K562 (cell line): ENCODE data around the gene KNDC1. TPM values are rescaled to one million over a fixed set of nuclear protein-coding genes. Genes with fewer than 3 reads are reported as not detected.

ENCODE experiments used
- BDP1 ChIP-seq: IDR thresholded peaks from 3 replicates; pipeline ENCODE4 v1.6.1; 2011; ENCODE audit not compliant: insufficient read length, insufficient read depth
- CBX5 ChIP-seq: IDR thresholded peaks from 2 replicates; pipeline ENCODE4 v1.6.1; 2014; ENCODE audit warnings: low read depth, borderline replicate concordance
- CTBP1 ChIP-seq: fragments of 450-650 bp; IDR thresholded peaks from 2 replicates; pipeline ENCODE4 v1.6.1; 2016; ENCODE audit warnings: borderline replicate concordance
- DIDO1 ChIP-seq: fragments of 450-650 bp; IDR thresholded peaks from 2 replicates; pipeline ENCODE4 v1.6.1; 2016; ENCODE audit warnings: low read depth, missing biosample characterization, missing genetic modification characterization
- GABPB2 ChIP-seq: fragments of 250-450 bp; sonication (Bioruptor Pico); conservative IDR thresholded peaks from 2 replicates; pipeline ENCODE4 v1.5.1; 2021; ENCODE audit warnings: mild to moderate bottlenecking
- HNRNPLL ChIP-seq: fragments of 200-400 bp; formaldehyde crosslinking; IDR thresholded peaks from 2 replicates; pipeline ENCODE4 v1.6.1; 2017; ENCODE audit warnings: low read length, low read depth, mild to moderate bottlenecking; ENCODE audit not compliant: poor library complexity, severe bottlenecking
- HOMEZ ChIP-seq: fragments of 250-450 bp; sonication (Bioruptor Pico); IDR thresholded peaks from 2 replicates; pipeline ENCODE4 v1.4.0; 2020; ENCODE audit warnings: mild to moderate bottlenecking, moderate library complexity
- MCM5 ChIP-seq: fragments of 450-650 bp; IDR thresholded peaks from 2 replicates; pipeline ENCODE4 v1.6.1; 2016; ENCODE audit warnings: low read depth
- NRF1 ChIP-seq, 2 experiments: fragments of 450-650 bp; IDR thresholded peaks in 1 of 2; conservative IDR thresholded peaks in 1 of 2; 2 replicates each; pipeline ENCODE4 v1.6.1; 2014; ENCODE audit warnings: mild to moderate bottlenecking in 2 of 2
- POLR2G ChIP-seq: fragments of 200-400 bp; formaldehyde crosslinking; IDR thresholded peaks from 2 replicates; pipeline ENCODE4 v1.6.1; 2017; ENCODE audit warnings: low read depth, mild to moderate bottlenecking, antibody characterized with exemption, low read length, moderate library complexity
- PRDM10 ChIP-seq: fragments of 450-650 bp; IDR thresholded peaks from 2 replicates; pipeline ENCODE4 v1.6.1; 2018; ENCODE audit not compliant: partially characterized antibody
- RB1 ChIP-seq: fragments of 450-650 bp; IDR thresholded peaks from 2 replicates; pipeline ENCODE4 v1.6.1; 2017; ENCODE audit warnings: low read depth, mild to moderate bottlenecking
- SIN3A ChIP-seq, 2 experiments: fragments of 150-350 bp in 1 of 2; IDR thresholded peaks; 2 replicates each; pipeline ENCODE4 v1.6.1; 2011 to 2016; ENCODE audit warnings: borderline replicate concordance in 2 of 2, low read depth in 2 of 2, low read length in 2 of 2, mild to moderate bottlenecking in 2 of 2, moderate library complexity in 2 of 2; ENCODE audit not compliant: control insufficient read depth in 1 of 2
- SMARCA4 ChIP-seq: fragments of 450-650 bp; IDR thresholded peaks from 2 replicates; pipeline ENCODE4 v1.6.1; 2016
- TGIF2 ChIP-seq: sonication (generic); formaldehyde crosslinking; IDR thresholded peaks from 2 replicates; pipeline ENCODE4 v1.8.1; 2022; ENCODE audit warnings: mild to moderate bottlenecking, missing genetic modification reagents, moderate library complexity
- ZNF384 ChIP-seq: IDR thresholded peaks from 2 replicates; pipeline ENCODE4 v1.6.1; 2012; ENCODE audit warnings: low read depth, low read length, improper control_type of control experiment
- ZSCAN29 ChIP-seq: fragments of 450-650 bp; IDR thresholded peaks from 2 replicates; pipeline ENCODE4 v1.6.1; 2017
- polyA plus RNA-seq, 8 experiments: library from polyadenylated mRNA; depleted of rRNA in 4 of 8; stranded (reverse) in 5 of 8; unstranded in 3 of 8; fragments of >200 nt; fragmentation: Nextera tagmentation in 2 of 8; fragmentation: Illumina TruSeq in 1 of 8; extraction: Ambion mirVana in 2 of 8; extraction: Trizol in 1 of 8; gene quantifications; 2 replicates each; pipeline versions ENCODE4 v1.2.1 to v1.2.3, GENCODE V29; 2011 to 2014; ENCODE audit warnings: inconsistent platforms in 1 of 8, missing spikeins in 1 of 8
- total RNA-seq, 7 experiments: library from RNA; depleted of rRNA in 6 of 7; stranded (reverse); fragments of >200 nt in 6 of 7; fragmentation: Illumina TruSeq in 2 of 7; extraction: Trizol in 2 of 7; gene quantifications; 2 replicates each; pipeline versions ENCODE4 v1.2.1 to v1.2.3, GENCODE V29; 2011 to 2021; ENCODE audit warnings: low replicate concordance in 1 of 7
- TF ChIP-seq, protein P1 (sequence below): sonication (generic); formaldehyde crosslinking; IDR thresholded peaks from 2 replicates; pipeline ENCODE4 v1.8.1; 2022; ENCODE audit warnings: missing genetic modification reagents
- TF ChIP-seq, protein P2 (sequence below): fragments of 250-450 bp; sonication (Bioruptor Pico); IDR thresholded peaks from 2 replicates; pipeline ENCODE4 v1.5.0; 2021; ENCODE audit warnings: mild to moderate bottlenecking, moderate library complexity

KNDC1 gene
- total and polyA plus RNA-seq, 9 of the 15 experiments (the other 6 are each of a cell fraction or from before 2014, with no cell fraction given) = 0.07 to 0.26 (median 0.11) TPM; not detected in 6

GRCh38 chr10:133257489-133258065 is 97.6 kb downstream of the KNDC1 start (continued):
- TF ChIP-seq HNRNPLL (no peak), PRDM10 (peak; percentile 69), ZSCAN29 (no peak), ZNF384 (no peak), BDP1 (no peak), SIN3A (IDR thresholded peaks at IDR 0.05; ENCODE audit: borderline replicate concordance in 2 of 2, control insufficient read depth in 1 of 2, low read depth in 2 of 2, low read length in 2 of 2) (no peak), GABPB2 (CRISPR knock-in tag) (no peak), HOMEZ (CRISPR knock-in tag) (no peak), NRF1 (conservative IDR thresholded peaks at IDR 0.05 in 1 of 2, IDR thresholded peaks at IDR 0.05 in 1 of 2) (no peak; a peak in 1 of 4 replicates), SMARCA4 (0 out of 2 replicates have a peak, but pooled peaks have one; percentile 23), TGIF2 (no peak), CTBP1 (peak; percentile 84; the same call in 1 of the 2 replicates), MCM5 (no peak), DIDO1 (tag) (no peak), POLR2G (peak; percentile 77), RB1 (no peak), CBX5 (no peak)
- TF ChIP-seq, protein P1, sequence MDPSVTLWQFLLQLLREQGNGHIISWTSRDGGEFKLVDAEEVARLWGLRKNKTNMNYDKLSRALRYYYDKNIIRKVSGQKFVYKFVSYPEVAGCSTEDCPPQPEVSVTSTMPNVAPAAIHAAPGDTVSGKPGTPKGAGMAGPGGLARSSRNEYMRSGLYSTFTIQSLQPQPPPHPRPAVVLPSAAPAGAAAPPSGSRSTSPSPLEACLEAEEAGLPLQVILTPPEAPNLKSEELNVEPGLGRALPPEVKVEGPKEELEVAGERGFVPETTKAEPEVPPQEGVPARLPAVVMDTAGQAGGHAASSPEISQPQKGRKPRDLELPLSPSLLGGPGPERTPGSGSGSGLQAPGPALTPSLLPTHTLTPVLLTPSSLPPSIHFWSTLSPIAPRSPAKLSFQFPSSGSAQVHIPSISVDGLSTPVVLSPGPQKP = no peak
- TF ChIP-seq, protein P2, sequence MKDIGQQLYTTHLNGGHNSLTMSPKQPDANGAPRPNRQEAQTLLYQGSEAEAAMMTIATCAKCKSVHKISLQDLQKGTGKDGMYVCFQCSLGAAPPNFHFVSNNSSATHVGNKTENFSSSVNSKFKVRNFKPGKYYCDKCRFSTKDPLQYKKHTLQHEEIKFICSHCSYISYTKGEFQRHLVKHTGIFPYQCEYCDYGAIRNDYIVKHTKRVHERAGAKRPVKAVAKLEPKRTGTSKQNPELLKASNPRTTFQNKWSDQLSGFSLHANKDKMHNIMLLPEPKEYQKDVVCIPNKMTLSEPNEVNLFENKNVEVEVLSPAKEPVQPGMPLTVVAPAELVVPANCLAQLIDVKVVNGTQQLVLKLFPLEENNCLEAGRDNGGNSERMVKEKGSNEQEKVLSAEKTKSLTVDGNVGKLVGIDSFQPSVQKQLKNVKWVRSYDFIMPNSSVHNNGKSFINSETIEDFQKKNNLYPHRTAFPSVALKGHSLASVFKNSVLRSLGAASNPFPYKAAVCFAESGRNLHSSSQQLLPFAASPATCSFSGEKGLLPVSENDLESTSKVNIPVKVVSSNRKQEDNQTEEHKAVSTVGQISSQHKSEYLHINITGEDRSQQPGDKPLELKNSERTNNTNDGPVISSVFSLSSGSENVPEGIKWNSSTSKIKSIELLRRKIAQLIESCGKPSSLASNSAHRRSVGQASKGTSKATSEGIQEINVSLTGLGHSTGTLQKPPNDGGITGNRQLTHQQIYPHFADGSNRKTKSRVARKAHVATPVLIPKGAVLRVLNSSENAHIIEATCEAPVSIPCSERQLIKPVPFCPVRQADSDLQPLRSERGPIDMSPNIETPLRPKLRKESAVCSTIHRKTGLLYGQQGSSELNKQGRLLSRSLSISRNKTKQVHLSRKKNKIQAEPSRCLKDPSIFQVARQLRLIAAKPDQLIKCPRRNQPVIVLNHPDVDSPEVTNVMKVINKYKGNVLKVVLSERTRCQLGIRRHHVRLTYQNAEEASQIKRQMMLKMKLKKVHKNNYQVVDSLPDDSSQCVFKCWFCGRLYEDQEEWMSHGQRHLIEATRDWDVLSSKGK (CRISPR knock-in tag) = no peak
